Muscle layer of colon (tissue), 2 donors: Measurements from ENCODE around the gene POP7.

Experiments
- H3K27ac ChIP-seq: one replicate; pipeline ENCODE4 v1.7.0; 2013; ENCODE audit warnings: low read depth, mild to moderate bottlenecking, low read length, moderate library complexity
- H3K27me3 ChIP-seq, 2 donors: one replicate each; pipeline ENCODE4 v1.7.0; 2013; ENCODE audit warnings: low read length in 2 of 2, mild to moderate bottlenecking in 2 of 2; ENCODE audit not compliant: insufficient read depth in 2 of 2, control insufficient read depth in 1 of 2
- H3K36me3 ChIP-seq: one replicate; pipeline ENCODE4 v1.7.0; 2013; ENCODE audit warnings: mild to moderate bottlenecking, low read length; ENCODE audit not compliant: insufficient read depth
- H3K4me1 ChIP-seq: one replicate; pipeline ENCODE4 v1.7.0; 2013; ENCODE audit warnings: mild to moderate bottlenecking, low read length; ENCODE audit not compliant: insufficient read depth
- H3K4me3 ChIP-seq, 2 donors: one replicate each; pipeline ENCODE4 v1.7.0; 2013; ENCODE audit warnings: low read length in 2 of 2, low read depth in 1 of 2, mild to moderate bottlenecking in 1 of 2, moderate library complexity in 1 of 2
- H3K9ac ChIP-seq: one replicate; pipeline ENCODE4 v1.7.0; 2013; ENCODE audit warnings: low read length
- H3K9me3 ChIP-seq: one replicate; pipeline ENCODE4 v1.7.0; 2013; ENCODE audit warnings: mild to moderate bottlenecking, low read length
- donor health status: abdominal sarcoma.
- donor health status: Adenocarcinoma of cecum.

Gene POP7

GRCh38 chr7:100674411-100675104 lies 31.4 kb upstream of the POP7 start:
- peaks cover 29% of the 10 kb centered on the region for H3K36me3 ChIP-seq
- no peaks in the 10 kb centered on the region for H3K9me3 ChIP-seq
- H3K4me1 ChIP-seq = peaks cover 8% of the 10 kb centered on the region
- no peaks in the 10 kb centered on the region for H3K27me3 ChIP-seq
- H3K4me3 ChIP-seq = peak overlapping the region; percentile 81 to 83
- H3K27ac ChIP-seq = peak overlapping the region; percentile 98
- peak overlapping the region; percentile 61 for H3K9ac ChIP-seq

GRCh38 chr7:100675105-100675451 lies 30.8 kb upstream of the POP7 start:
- H3K9me3 ChIP-seq = no peaks in the 10 kb centered on the region
- H3K4me1 ChIP-seq = peaks cover 8% of the 10 kb centered on the region
- peak overlapping the region; percentile 98 for H3K27ac ChIP-seq
- H3K27me3 ChIP-seq = no peaks in the 10 kb centered on the region
- H3K9ac ChIP-seq = no peak overlapping the region
- H3K36me3 ChIP-seq = peaks cover 30% of the 10 kb centered on the region
- peak overlapping the region; percentile 81 to 83 for H3K4me3 ChIP-seq

GRCh38 chr7:100675581-100676350 lies 30.2 kb upstream of the POP7 start:
- Histone ChIP-seq H3K4me3 (peak overlapping the region; percentile 40 to 83), H3K36me3 (peaks cover 30% of the 10 kb centered on the region), H3K9ac (no peak overlapping the region), H3K9me3 (no peaks in the 10 kb centered on the region), H3K27me3 (no peaks in the 10 kb centered on the region), H3K27ac (peak overlapping the region; percentile 98), H3K4me1 (peaks cover 8% of the 10 kb centered on the region)

GRCh38 chr7:100676501-100677306 lies 29.2 kb upstream of the POP7 start:
- no peaks in the 10 kb centered on the region for H3K9me3 ChIP-seq
- H3K4me3 ChIP-seq = peak overlapping the region; percentile 28 to 40
- peak overlapping the region; percentile 98 for H3K27ac ChIP-seq
- no peak overlapping the region for H3K9ac ChIP-seq
- H3K27me3 ChIP-seq = no peaks in the 10 kb centered on the region
- H3K36me3 ChIP-seq = peaks cover 33% of the 10 kb centered on the region
- peaks cover 8% of the 10 kb centered on the region for H3K4me1 ChIP-seq

GRCh38 chr7:100677308-100678267 lies 28.3 kb upstream of the POP7 start:
- H3K36me3 ChIP-seq = peaks cover 42% of the 10 kb centered on the region
- H3K27ac ChIP-seq = no peak overlapping the region
- H3K27me3 ChIP-seq = no peaks in the 10 kb centered on the region
- H3K9me3 ChIP-seq = no peaks in the 10 kb centered on the region
- H3K4me1 ChIP-seq = peaks cover 8% of the 10 kb centered on the region
- no peak overlapping the region for H3K4me3 ChIP-seq
- no peak overlapping the region for H3K9ac ChIP-seq

- Histone ChIP-seq H3K36me3 (peaks cover 49% of the 10 kb centered on the region), H3K4me3 (no peak overlapping the region)
Measured at GRCh38 chr7:100678291-100678984, 27.5 kb upstream of the POP7 start.

GRCh38 chr7:100679129-100679926 lies 26.6 kb upstream of the POP7 start:
- Histone ChIP-seq H3K4me3 (no peak overlapping the region), H3K9ac (no peak overlapping the region), H3K4me1 (peaks cover 8% of the 10 kb centered on the region), H3K36me3 (peaks cover 53% of the 10 kb centered on the region), H3K9me3 (no peaks in the 10 kb centered on the region), H3K27me3 (no peaks in the 10 kb centered on the region), H3K27ac (no peak overlapping the region)

More at GRCh38 chr7:100678291-100678984, 27.5 kb upstream of the POP7 start:
- Histone ChIP-seq H3K4me1 (peaks cover 8% of the 10 kb centered on the region), H3K9ac (no peak overlapping the region), H3K9me3 (no peaks in the 10 kb centered on the region), H3K27me3 (no peaks in the 10 kb centered on the region), H3K27ac (no peak overlapping the region)

- Histone ChIP-seq H3K27ac (peak overlapping the region; percentile 24), H3K9ac (no peak overlapping the region), H3K4me3 (no peak overlapping the region), H3K36me3 (peaks cover 61% of the 10 kb centered on the region), H3K4me1 (peaks cover 8% of the 10 kb centered on the region), H3K27me3 (no peaks in the 10 kb centered on the region), H3K9me3 (no peaks in the 10 kb centered on the region)
Measured at GRCh38 chr7:100679927-100680575, 25.9 kb upstream of the POP7 start.

- H3K27ac ChIP-seq = peak overlapping the region; percentile 24
- H3K9me3 ChIP-seq = no peaks in the 10 kb centered on the region
- H3K4me1 ChIP-seq = peaks cover 8% of the 10 kb centered on the region
- H3K4me3 ChIP-seq = no peak overlapping the region
- H3K27me3 ChIP-seq = no peaks in the 10 kb centered on the region
- no peak overlapping the region for H3K9ac ChIP-seq
- peaks cover 67% of the 10 kb centered on the region for H3K36me3 ChIP-seq
Measured at GRCh38 chr7:100680576-100681271, 25.2 kb upstream of the POP7 start.
